SK-N-MC (cell line): ENCODE data around the gene ASIC2.

Experiments
- EZH2 ChIP-seq: fragments of 200-600 bp; sonication (generic); IDR thresholded peaks from one replicate; pipeline ENCODE4 v1.6.1; 2017; ENCODE audit warnings: antibody characterized with exemption
- POLR2AphosphoS5 ChIP-seq: IDR thresholded peaks from 2 replicates; pipeline ENCODE4 v1.6.1; 2012; ENCODE audit warnings: mild to moderate bottlenecking, low read depth, low read length, borderline replicate concordance

- no peak for TF ChIP-seq EZH2
- TF ChIP-seq POLR2AphosphoS5 = no peak
Measured at GRCh38 chr17:33055171-33055611, 237.9 kb downstream of the ASIC2 start.
